Smooth muscle cell (in vitro differentiated cells): ENCODE data around the gene CIART. TPM values are rescaled to one million over a fixed set of nuclear protein-coding genes. Genes with fewer than 3 reads are reported as not detected.
A peak's percentile ranks its signal among the peaks of the same experiment; 100 is the strongest.
"Not testable (repeated sequence)": the region's sequence is repeated elsewhere in the genome, so short reads cannot be mapped to it uniquely, and the experiment has no call there.

Source experiments
- DNase-seq: peaks from one replicate; lab custom pipeline; 2025; ENCODE audit not compliant: unreplicated experiment; lab: John Stamatoyannopoulos, UW
- H2AFZ ChIP-seq: fragments of 200-600 bp; sonication (generic); 2 replicates; pipeline ENCODE4 v1.6.0; 2016; ENCODE audit warnings: antibody characterized with exemption, low read depth, mild to moderate bottlenecking
- H3F3A ChIP-seq: fragments of 200-600 bp; sonication (generic); 2 replicates; pipeline ENCODE4 v1.6.0; 2017; ENCODE audit warnings: antibody characterized with exemption, low read depth
- H3K27ac ChIP-seq: fragments of 200-600 bp; sonication (generic); 2 replicates; pipeline ENCODE4 v1.5.1; 2016; ENCODE audit warnings: low read depth, mild to moderate bottlenecking
- H3K27me3 ChIP-seq: fragments of 200-600 bp; sonication (generic); 2 replicates; pipeline ENCODE4 v1.6.1; 2016; ENCODE audit warnings: low read depth, mild to moderate bottlenecking
- H3K36me3 ChIP-seq: fragments of 200-600 bp; sonication (generic); 2 replicates; pipeline ENCODE4 v1.5.1; 2016; ENCODE audit warnings: low read depth
- H3K4me1 ChIP-seq: fragments of 200-600 bp; sonication (generic); 2 replicates; pipeline ENCODE4 v1.5.1; 2016; ENCODE audit warnings: low read depth
- H3K4me2 ChIP-seq: fragments of 200-600 bp; sonication (generic); 2 replicates; pipeline ENCODE4 v1.6.0; 2016; ENCODE audit warnings: mild to moderate bottlenecking
- H3K4me3 ChIP-seq: fragments of 200-600 bp; sonication (generic); 2 replicates; pipeline ENCODE4 v1.5.1; 2016; ENCODE audit warnings: mild to moderate bottlenecking
- H3K79me2 ChIP-seq: fragments of 200-600 bp; sonication (generic); 2 replicates; pipeline ENCODE4 v1.6.0; 2016; ENCODE audit warnings: low read depth, mild to moderate bottlenecking
- H3K9ac ChIP-seq: fragments of 200-600 bp; sonication (generic); 2 replicates; pipeline ENCODE4 v1.6.0; 2016; ENCODE audit warnings: low read depth
- H3K9me3 ChIP-seq: fragments of 200-600 bp; sonication (generic); replicated peaks from 2 replicates; pipeline ENCODE4 v1.5.1; 2016; ENCODE audit warnings: low read depth
- H4K20me1 ChIP-seq: fragments of 200-600 bp; sonication (generic); 2 replicates; pipeline ENCODE4 v1.6.0; 2016; ENCODE audit warnings: low read depth
- WGBS: methylation state at CpG from one replicate; pipeline ENCODE4 v1.1.7; 2016; ENCODE audit warnings: low lambda C conversion rate; 5-methylcytosine and 5-hydroxymethylcytosine counted together
- polyA plus RNA-seq: library from polyadenylated mRNA; unstranded; fragments of >200 nt; fragmentation: Nextera tagmentation; extraction: Ambion mirVana; gene quantifications from 2 replicates; pipeline ENCODE4 v1.2.1, GENCODE V29; 2016
- total RNA-seq: library from RNA; depleted of rRNA; stranded (reverse); fragments of >200 nt; gene quantifications from 2 replicates; pipeline ENCODE4 v1.2.3, GENCODE V29; 2014
- TF ChIP-seq, protein P1 (sequence below): fragments of 200-600 bp; sonication (generic); IDR thresholded peaks from 2 replicates; pipeline ENCODE4 v1.5.1; 2017; ENCODE audit warnings: borderline replicate concordance, mild to moderate bottlenecking, antibody characterized with exemption; ENCODE audit not compliant: insufficient read depth, poor library complexity, severe bottlenecking

The CIART gene
- total and polyA plus RNA-seq, 2 experiments from 2014 or later: 7.2 to 13.1 TPM

DNA sequence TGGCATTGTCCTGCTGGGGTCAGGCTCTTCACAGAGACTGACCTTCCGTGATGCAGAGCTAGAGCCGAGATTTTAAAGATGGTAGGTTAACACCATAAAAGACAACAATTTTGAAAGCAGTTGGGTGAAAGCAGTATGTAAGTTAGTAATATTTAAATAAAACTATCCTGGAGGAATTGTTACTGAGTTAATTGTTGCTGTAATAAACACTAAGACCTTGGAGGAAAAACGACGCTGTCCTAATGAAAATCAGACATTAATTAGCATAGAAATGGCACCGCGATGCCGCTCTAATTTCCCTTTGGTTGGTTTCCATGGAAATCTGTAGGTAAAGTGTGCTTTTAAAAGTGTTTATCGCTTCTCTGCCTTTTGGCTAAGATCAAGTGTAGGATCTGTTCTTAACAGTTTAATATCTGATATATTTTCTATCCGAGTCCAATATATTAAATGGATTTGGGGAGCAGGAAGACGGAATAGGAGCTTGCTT is 45.7 kb upstream of the CIART start:
- Histone ChIP-seq H3K27me3 (no peaks in the 10 kb centered on the region), H4K20me1 (peaks cover 13% of the 10 kb centered on the region), H3K9ac (peak overlapping the region; percentile 53), H3K9me3 (no peaks in the 10 kb centered on the region), H3F3A (peaks cover 7% of the 10 kb centered on the region), H2AFZ (peak overlapping the region; percentile 93), H3K4me2 (peak overlapping the region; percentile 90), H3K27ac (peak overlapping the region; percentile 34), H3K4me1 (peaks cover 14% of the 10 kb centered on the region), H3K79me2 (peaks cover 34% of the 10 kb centered on the region), H3K36me3 (no peaks in the 10 kb centered on the region), H3K4me3 (peak overlapping the region; percentile 82)
- WGBS: 36% methylated on average over 10 of the region's 10 CpGs
- DNase-seq: no peak
- TF ChIP-seq, protein P1, sequence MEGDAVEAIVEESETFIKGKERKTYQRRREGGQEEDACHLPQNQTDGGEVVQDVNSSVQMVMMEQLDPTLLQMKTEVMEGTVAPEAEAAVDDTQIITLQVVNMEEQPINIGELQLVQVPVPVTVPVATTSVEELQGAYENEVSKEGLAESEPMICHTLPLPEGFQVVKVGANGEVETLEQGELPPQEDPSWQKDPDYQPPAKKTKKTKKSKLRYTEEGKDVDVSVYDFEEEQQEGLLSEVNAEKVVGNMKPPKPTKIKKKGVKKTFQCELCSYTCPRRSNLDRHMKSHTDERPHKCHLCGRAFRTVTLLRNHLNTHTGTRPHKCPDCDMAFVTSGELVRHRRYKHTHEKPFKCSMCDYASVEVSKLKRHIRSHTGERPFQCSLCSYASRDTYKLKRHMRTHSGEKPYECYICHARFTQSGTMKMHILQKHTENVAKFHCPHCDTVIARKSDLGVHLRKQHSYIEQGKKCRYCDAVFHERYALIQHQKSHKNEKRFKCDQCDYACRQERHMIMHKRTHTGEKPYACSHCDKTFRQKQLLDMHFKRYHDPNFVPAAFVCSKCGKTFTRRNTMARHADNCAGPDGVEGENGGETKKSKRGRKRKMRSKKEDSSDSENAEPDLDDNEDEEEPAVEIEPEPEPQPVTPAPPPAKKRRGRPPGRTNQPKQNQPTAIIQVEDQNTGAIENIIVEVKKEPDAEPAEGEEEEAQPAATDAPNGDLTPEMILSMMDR: no peak

DNA sequence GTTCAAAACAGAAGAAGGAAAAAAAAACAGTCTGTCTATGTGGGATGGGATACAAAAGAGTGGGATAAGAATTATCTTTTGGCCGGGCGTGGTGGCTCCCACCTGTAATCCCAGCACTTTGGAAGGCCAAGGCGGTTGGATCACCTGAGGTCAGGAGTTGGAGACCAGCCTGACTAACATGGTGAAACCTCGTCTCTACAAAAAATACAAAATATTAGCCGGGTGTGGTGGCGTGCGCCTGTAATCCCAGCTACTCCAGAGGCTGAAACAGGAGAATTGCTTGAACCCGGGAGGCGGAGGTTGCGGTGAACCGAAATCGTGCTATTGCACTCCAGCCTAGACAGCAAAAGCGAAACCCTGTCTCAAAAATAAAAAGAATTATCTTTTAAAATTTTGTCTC is 45.2 kb upstream of the CIART start:
- 91% methylated on average over 13 of the region's 13 CpGs for WGBS
- H4K20me1 ChIP-seq: peaks cover 13% of the 10 kb centered on the region
- not testable (repeated sequence) for DNase-seq, H3K27me3 ChIP-seq, H3K27ac ChIP-seq, H3K9ac ChIP-seq, H3K4me3 ChIP-seq, H3K9me3 ChIP-seq, H3F3A ChIP-seq, H3K36me3 ChIP-seq
- peak overlapping the region; percentile 93 for H2AFZ ChIP-seq
- H3K4me2 ChIP-seq: peak overlapping the region; percentile 90
- peaks cover 31% of the 10 kb centered on the region for H3K79me2 ChIP-seq
- H3K4me1 ChIP-seq: peaks cover 14% of the 10 kb centered on the region

DNA sequence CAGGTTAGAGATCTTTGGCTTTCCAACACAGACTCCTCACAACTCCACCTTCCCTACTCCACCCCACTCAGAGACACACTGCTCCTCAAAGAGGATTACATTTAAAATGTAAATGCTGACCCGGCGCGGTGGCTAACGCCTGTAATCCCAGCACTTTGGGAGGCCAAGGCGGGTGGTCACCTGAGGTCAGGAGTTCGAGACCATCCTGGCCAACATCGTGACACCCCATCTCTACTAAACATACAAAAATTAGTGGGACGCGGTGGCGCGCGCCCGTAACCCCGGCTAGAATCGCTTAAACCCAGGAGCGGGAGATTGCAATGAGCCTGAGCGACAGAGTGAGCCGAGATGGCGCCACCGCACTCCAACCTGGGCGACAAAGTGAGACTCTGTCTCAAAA is 44.6 kb upstream of the CIART start:
- no peak overlapping the region for H2AFZ ChIP-seq
- no peak for DNase-seq
- WGBS: 94% methylated on average over 21 of the region's 21 CpGs
- no peaks in the 10 kb centered on the region for H3K9me3 ChIP-seq
- H3K4me3 ChIP-seq: no peak overlapping the region
- H3F3A ChIP-seq: peaks cover 7% of the 10 kb centered on the region
- H3K9ac ChIP-seq: no peak overlapping the region
- no peak overlapping the region for H3K4me2 ChIP-seq
- H3K4me1 ChIP-seq: peaks cover 14% of the 10 kb centered on the region
- H3K36me3 ChIP-seq: no peaks in the 10 kb centered on the region
- H3K27ac ChIP-seq: no peak overlapping the region
- no peaks in the 10 kb centered on the region for H3K27me3 ChIP-seq
- TF ChIP-seq, protein P1: no peak
- H3K79me2 ChIP-seq: peaks cover 26% of the 10 kb centered on the region
- H4K20me1 ChIP-seq: peaks cover 9% of the 10 kb centered on the region

DNA sequence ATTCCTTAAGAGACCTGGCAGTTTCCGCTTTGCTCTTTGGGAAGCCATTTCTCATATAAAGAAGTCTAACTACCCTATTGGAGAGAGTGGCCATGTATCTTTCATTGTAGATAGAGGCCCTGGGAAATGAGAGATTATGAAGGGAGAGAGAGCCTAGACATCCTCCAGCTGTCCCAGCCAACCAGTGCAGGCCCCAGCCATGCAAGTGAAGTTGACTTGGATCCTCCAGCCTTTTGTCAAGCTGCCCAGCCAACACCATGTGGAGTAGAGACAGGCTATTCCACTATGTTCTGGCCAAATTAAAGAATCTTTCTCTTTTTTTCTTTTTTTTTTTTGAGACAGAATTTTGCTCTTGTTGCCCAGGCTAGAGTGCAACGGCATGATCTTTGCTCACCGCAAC is 39.4 kb upstream of the CIART start:
- H3K79me2 ChIP-seq: no peaks in the 10 kb centered on the region
- no peaks in the 10 kb centered on the region for H3K4me1 ChIP-seq
- H3F3A ChIP-seq: no peaks in the 10 kb centered on the region
- DNase-seq: no peak
- TF ChIP-seq, protein P1: no peak
- no peak overlapping the region for H3K4me2 ChIP-seq
- no peak overlapping the region for H3K9ac ChIP-seq
- H3K27me3 ChIP-seq: no peaks in the 10 kb centered on the region
- H3K4me3 ChIP-seq: no peak overlapping the region
- no peaks in the 10 kb centered on the region for H4K20me1 ChIP-seq
- no peak overlapping the region for H2AFZ ChIP-seq
- H3K27ac ChIP-seq: no peak overlapping the region
- no peaks in the 10 kb centered on the region for H3K36me3 ChIP-seq
- 100% methylated on average over 3 of the region's 3 CpGs for WGBS
- H3K9me3 ChIP-seq: no peaks in the 10 kb centered on the region
